SU-DHL-6 (cell line): ENCODE data around the gene ORM2.
A peak's percentile ranks its signal among the peaks of the same experiment; 100 is the strongest.

Source experiments
- H2AFZ ChIP-seq: fragments of 200-600 bp; sonication (generic); 2 replicates; pipeline ENCODE4 v1.6.1; 2014; ENCODE audit warnings: low read depth, mild to moderate bottlenecking, moderate library complexity, mixed read lengths, antibody characterized with exemption, low read length; ENCODE audit not compliant: severe bottlenecking
- H3F3A ChIP-seq: fragments of 200-600 bp; shearing (Covaris generic); 2 replicates; pipeline ENCODE4 v1.6.0; 2016; ENCODE audit warnings: antibody characterized with exemption, mild to moderate bottlenecking; ENCODE audit not compliant: insufficient read depth
- H3K27ac ChIP-seq: fragments of 200-600 bp; sonication (generic); 2 replicates; pipeline ENCODE4 v1.5.1; 2016; ENCODE audit warnings: low read depth, mild to moderate bottlenecking, low read length, moderate library complexity, mixed read lengths
- H3K27me3 ChIP-seq: fragments of 200-600 bp; sonication (generic), shearing (Covaris generic); 2 replicates; pipeline ENCODE4 v1.6.0; 2014; ENCODE audit warnings: mild to moderate bottlenecking, low read length
- H3K36me3 ChIP-seq: fragments of 200-600 bp; sonication (generic); 2 replicates; pipeline ENCODE4 v1.6.1; 2014; ENCODE audit warnings: mild to moderate bottlenecking, low read length, mixed read lengths
- H3K4me2 ChIP-seq: fragments of 300-600, 200-600 bp; shearing (Covaris generic), sonication (generic); 2 replicates; pipeline ENCODE4 v1.6.0; 2014; ENCODE audit warnings: low read length, low read depth, mild to moderate bottlenecking; ENCODE audit not compliant: poor library complexity, severe bottlenecking
- H3K4me3 ChIP-seq: fragments of 200-600 bp; sonication (generic); 2 replicates; pipeline ENCODE4 v1.5.1; 2014; ENCODE audit warnings: antibody characterized with exemption, low read length, mild to moderate bottlenecking, mixed read lengths; ENCODE audit not compliant: insufficient read depth, poor library complexity, severe bottlenecking
- H3K79me2 ChIP-seq: fragments of 200-600 bp; sonication (generic); 2 replicates; pipeline ENCODE4 v1.6.1; 2014; ENCODE audit warnings: mild to moderate bottlenecking, low read length, moderate library complexity; ENCODE audit not compliant: insufficient read depth
- H3K9ac ChIP-seq: fragments of 200-600 bp; sonication (generic); 2 replicates; pipeline ENCODE4 v1.7.0; 2014; ENCODE audit warnings: mild to moderate bottlenecking, low read length
- H3K9me2 ChIP-seq: fragments of 200-600 bp; sonication (generic); replicated peaks from 2 replicates; pipeline ENCODE4 v1.6.1; 2014; ENCODE audit warnings: low read length; ENCODE audit not compliant: insufficient read depth
- H3K9me3 ChIP-seq: fragments of 200-600 bp; sonication (generic); 2 replicates; pipeline ENCODE4 v1.6.1; 2014; ENCODE audit warnings: low read length, mixed read lengths; ENCODE audit not compliant: insufficient read depth
- H4K20me1 ChIP-seq: fragments of 200-600 bp; sonication (generic); 2 replicates; pipeline ENCODE4 v1.6.1; 2014; ENCODE audit warnings: low read depth, mild to moderate bottlenecking, antibody characterized with exemption, low read length, moderate library complexity, mixed read lengths
- EZH2phosphoT487 ChIP-seq: fragments of 200-600 bp; sonication (generic), shearing (Covaris generic); conservative IDR thresholded peaks from 2 replicates; pipeline ENCODE4 v1.6.1; 2018; ENCODE audit warnings: mild to moderate bottlenecking, antibody characterized with exemption, low read length, moderate library complexity, mixed read lengths
- TF ChIP-seq, protein P1 (sequence below): fragments of 200-600 bp; sonication (generic); IDR thresholded peaks from one replicate; pipeline ENCODE4 v1.5.1; 2017; ENCODE audit warnings: antibody characterized with exemption, mild to moderate bottlenecking, low read length, moderate library complexity; ENCODE audit not compliant: insufficient read depth, poor library complexity, severe bottlenecking

ORM2 gene

DNA sequence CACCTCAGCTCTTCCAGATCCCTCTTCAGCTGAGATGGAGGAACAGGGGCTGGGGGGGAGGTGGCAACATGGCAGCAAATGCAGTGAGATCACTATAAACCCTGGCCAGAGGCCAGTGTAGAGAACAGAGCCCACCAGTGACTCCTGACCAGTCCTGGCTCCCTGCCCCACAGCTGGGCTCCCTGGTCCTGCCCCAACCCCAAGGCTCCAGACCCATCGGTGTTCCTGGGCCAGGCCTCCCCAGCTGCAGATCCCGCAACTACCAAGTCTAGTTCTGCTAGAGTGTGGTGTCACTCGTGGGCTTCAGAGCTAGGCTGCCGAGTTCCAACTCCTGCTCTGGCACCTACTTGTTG, 41.3 kb downstream of the ORM2 start:
- Histone ChIP-seq H2AFZ (no peak overlapping the region), H3K36me3 (no peaks in the 10 kb centered on the region), H3K4me3 (no peak overlapping the region), H4K20me1 (no peaks in the 10 kb centered on the region), H3K4me2 (no peak overlapping the region), H3K9me2 (no peaks in the 10 kb centered on the region), H3K27ac (peak overlapping the region; percentile 92), H3K27me3 (no peaks in the 10 kb centered on the region), H3K79me2 (peaks cover 11% of the 10 kb centered on the region; the same call in 1 of the 2 replicates), H3K9ac (no peak overlapping the region), H3K9me3 (no peaks in the 10 kb centered on the region), H3F3A (peaks cover 62% of the 10 kb centered on the region)
- TF ChIP-seq, protein P1, sequence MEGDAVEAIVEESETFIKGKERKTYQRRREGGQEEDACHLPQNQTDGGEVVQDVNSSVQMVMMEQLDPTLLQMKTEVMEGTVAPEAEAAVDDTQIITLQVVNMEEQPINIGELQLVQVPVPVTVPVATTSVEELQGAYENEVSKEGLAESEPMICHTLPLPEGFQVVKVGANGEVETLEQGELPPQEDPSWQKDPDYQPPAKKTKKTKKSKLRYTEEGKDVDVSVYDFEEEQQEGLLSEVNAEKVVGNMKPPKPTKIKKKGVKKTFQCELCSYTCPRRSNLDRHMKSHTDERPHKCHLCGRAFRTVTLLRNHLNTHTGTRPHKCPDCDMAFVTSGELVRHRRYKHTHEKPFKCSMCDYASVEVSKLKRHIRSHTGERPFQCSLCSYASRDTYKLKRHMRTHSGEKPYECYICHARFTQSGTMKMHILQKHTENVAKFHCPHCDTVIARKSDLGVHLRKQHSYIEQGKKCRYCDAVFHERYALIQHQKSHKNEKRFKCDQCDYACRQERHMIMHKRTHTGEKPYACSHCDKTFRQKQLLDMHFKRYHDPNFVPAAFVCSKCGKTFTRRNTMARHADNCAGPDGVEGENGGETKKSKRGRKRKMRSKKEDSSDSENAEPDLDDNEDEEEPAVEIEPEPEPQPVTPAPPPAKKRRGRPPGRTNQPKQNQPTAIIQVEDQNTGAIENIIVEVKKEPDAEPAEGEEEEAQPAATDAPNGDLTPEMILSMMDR = no peak
- TF ChIP-seq EZH2phosphoT487 = no peak

DNA sequence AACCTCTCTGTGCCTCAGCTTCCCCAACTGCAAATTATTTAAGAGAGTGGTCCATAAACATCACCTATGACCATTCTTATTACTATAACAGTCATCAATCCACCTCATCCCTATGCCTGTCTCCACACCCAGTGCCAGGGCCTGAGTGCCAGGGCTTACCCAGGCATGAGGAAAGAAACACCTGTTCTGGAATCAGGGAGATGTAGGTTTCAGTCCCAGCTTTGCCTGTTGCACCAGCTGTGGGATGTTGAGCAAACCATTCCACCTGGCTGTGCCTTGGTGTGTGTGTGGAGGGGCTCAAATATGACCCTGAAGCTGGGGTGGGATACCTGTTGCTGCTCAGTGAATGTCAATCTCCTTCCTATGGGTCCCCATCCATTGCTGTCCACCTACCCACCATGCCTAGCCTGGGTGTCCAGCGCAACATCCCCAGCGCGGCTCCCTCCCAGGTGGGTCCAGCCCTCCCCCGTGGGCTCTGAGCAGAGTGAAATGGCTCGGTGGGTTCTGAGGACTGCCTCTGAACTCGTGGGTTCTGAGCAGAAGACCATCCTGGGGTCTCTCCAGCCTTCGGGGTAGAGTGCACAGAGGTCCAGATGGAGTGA, 41.8 kb downstream of the ORM2 start:
- H3F3A ChIP-seq = peaks cover 58% of the 10 kb centered on the region
- no peak overlapping the region for H3K4me2 ChIP-seq
- peak overlapping the region; percentile 55; the same call in 1 of the 2 replicates for H3K9ac ChIP-seq
- no peaks in the 10 kb centered on the region for H3K36me3 ChIP-seq
- H3K9me2 ChIP-seq = no peaks in the 10 kb centered on the region
- peak overlapping the region; percentile 92 for H3K27ac ChIP-seq
- H3K27me3 ChIP-seq = no peaks in the 10 kb centered on the region
- H3K79me2 ChIP-seq = peaks cover 11% of the 10 kb centered on the region; the same call in 1 of the 2 replicates
- no peak overlapping the region for H2AFZ ChIP-seq
- H3K4me3 ChIP-seq = no peak overlapping the region
- H4K20me1 ChIP-seq = no peaks in the 10 kb centered on the region
- TF ChIP-seq, protein P1 = no peak
- no peak for TF ChIP-seq EZH2phosphoT487
- no peaks in the 10 kb centered on the region for H3K9me3 ChIP-seq

DNA sequence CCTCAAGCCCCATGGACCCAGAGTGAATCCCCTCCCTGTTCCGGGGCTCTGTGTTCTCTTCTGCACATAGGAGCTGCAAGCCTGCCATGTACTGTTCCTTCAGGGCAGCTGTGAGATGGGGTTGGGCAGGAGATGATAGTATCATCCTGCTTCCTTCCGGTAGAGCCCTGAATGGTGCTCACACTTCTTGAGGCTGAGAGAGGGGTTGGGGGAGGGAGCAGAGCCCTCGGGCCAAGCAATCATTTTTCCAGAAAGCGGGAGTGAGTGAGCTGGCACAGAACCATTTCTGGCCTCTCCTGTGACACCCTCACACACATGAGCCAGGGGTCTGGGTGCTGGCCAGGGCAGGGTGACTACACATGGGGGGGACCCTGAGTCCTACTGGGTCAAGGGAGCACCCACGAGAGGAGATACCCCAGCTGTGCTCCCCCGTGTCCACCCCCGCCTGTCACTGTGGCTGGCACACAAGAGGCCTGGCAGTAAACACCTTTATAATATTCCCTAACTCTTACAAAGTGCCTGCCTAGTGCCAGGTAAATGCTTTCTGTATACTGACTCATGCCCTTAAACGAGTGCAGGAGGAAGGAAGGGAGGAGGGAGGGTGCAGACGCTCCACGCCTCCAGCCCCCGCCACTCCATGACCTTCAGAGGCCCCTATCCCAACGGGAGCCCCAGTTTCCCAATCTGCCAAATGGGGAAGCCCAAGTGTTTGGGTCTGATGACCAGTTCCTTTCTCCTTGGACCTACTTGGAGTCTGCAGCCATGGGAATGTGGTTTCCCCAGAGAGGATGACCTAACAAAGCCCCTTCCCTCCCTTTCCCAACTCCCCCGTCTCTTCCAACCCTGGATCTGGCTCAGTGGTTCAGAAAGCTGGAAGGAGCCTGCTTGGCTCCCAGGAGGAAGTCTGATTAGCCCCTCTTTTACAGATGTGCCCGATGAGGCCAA, 42.6 kb downstream of the ORM2 start:
- no peak for TF ChIP-seq EZH2phosphoT487
- TF ChIP-seq, protein P1 = no peak
- Histone ChIP-seq H3K36me3 (no peaks in the 10 kb centered on the region), H3K4me2 (peak overlapping the region; percentile 54), H3F3A (peaks cover 50% of the 10 kb centered on the region), H3K9ac (peak overlapping the region; percentile 55), H2AFZ (no peak overlapping the region), H3K27ac (peak overlapping the region; percentile 92), H3K9me3 (no peaks in the 10 kb centered on the region), H3K27me3 (no peaks in the 10 kb centered on the region), H3K9me2 (no peaks in the 10 kb centered on the region), H4K20me1 (no peaks in the 10 kb centered on the region), H3K4me3 (peak overlapping the region; percentile 7), H3K79me2 (peaks cover 11% of the 10 kb centered on the region; the same call in 1 of the 2 replicates)
